Fibroblast of villous mesenchyme (primary cell): ENCODE data around the gene KCNH1. TPM values are rescaled to one million over a fixed set of nuclear protein-coding genes. Genes with fewer than 3 reads are reported as not detected.

Experiments used
- DNase-seq: peaks from one replicate; pipeline ENCODE4 v3.0.0-alpha.2; 2010; ENCODE audit warnings: low read depth
- H3K4me3 ChIP-seq: 2 replicates; pipeline ENCODE4 v1.5.1; 2011; ENCODE audit warnings: low read depth, mild to moderate bottlenecking, low read length
- total RNA-seq: library from RNA; depleted of rRNA; stranded (reverse); fragments of >200 nt; gene quantifications from 2 replicates; pipeline ENCODE4 v1.2.3, GENCODE V29; 2012
- TF ChIP-seq, protein P1 (sequence below): IDR thresholded peaks from 2 replicates; pipeline ENCODE4 v1.5.1; 2012; ENCODE audit warnings: low read depth, mild to moderate bottlenecking, low read length; ENCODE audit not compliant: insufficient read depth

The KCNH1 gene
- total RNA-seq, 1 donor: 11.2 TPM

DNA sequence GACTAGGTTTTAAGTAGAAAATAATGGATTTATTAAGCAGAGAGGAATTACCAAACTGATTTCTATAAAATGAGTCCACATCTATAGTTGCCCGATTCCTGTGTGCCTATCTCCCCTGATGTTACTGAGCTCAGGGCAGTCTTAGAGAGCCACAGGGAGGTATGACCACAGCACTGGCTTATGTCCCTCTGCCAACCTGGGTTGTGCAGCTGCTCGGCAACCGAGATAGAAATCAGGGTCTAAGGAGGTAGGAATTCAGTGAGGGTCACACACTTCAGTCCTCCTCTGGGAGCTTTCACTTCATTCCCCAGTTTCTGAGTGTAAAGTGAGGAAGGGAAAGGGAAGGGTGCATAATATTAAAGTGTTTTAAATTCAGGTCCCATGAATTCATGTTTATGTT lies 386.8 kb downstream of the KCNH1 start:
- DNase-seq: no peak
- TF ChIP-seq, protein P1, sequence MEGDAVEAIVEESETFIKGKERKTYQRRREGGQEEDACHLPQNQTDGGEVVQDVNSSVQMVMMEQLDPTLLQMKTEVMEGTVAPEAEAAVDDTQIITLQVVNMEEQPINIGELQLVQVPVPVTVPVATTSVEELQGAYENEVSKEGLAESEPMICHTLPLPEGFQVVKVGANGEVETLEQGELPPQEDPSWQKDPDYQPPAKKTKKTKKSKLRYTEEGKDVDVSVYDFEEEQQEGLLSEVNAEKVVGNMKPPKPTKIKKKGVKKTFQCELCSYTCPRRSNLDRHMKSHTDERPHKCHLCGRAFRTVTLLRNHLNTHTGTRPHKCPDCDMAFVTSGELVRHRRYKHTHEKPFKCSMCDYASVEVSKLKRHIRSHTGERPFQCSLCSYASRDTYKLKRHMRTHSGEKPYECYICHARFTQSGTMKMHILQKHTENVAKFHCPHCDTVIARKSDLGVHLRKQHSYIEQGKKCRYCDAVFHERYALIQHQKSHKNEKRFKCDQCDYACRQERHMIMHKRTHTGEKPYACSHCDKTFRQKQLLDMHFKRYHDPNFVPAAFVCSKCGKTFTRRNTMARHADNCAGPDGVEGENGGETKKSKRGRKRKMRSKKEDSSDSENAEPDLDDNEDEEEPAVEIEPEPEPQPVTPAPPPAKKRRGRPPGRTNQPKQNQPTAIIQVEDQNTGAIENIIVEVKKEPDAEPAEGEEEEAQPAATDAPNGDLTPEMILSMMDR: no peak
- H3K4me3 ChIP-seq: no peak overlapping the region

DNA sequence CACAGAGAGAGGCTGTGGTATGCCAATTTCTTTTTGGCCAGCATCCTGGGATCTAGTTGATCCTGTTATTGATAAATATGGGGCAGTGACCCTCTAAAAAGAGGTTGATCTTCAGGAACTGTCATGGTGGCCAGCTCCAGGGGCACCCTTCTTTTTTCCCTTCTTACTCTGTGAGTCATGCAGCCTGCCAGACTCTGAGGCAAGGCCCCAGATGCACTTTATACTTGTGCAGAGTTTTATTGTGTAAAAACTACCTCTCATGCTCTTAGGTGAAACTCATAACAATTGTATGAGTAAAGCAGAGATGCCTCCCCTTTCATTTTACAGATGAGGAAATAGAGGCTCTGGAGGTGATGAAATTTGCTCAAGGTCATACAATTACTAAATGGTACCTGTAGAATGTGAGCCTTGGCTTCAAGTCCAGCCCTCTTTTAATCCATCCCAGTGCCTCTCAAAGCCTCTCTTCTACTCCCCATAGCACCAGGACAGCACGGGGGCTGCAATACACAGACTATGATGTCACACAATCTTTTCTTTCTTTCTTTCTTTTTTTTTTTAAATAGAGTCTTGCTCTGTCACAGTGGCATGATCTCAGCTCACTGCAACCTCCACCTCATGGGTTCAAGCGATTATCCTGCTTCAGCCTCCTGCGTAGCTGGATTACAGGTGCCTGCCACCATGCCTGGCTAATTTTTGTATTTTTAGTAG lies 387.8 kb downstream of the KCNH1 start:
- TF ChIP-seq, protein P1: no peak

DNA sequence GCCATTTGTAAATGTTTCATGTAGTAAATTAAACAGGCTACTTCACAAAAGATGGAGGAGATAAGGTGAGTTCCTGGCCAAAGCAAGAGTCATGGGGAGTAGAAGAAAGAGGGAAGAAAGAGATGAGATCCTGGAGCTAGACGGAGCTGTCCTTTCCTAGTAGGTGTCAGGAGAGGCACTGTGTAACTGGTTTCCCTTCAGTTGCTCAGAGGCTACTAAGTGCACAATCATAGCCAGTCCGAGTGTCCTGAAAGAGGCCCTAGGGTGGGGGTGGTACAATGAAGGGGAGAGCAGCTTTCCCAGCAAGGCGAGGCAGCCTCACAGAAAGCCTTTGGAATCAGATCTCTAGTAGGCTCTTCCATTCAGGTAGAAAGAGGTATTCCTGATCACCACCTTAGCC lies 390.9 kb downstream of the KCNH1 start:
- DNase-seq: no peak
- TF ChIP-seq, protein P1: no peak
- no peak overlapping the region for H3K4me3 ChIP-seq

More for the DNA sequence above, 387.8 kb downstream of the KCNH1 start:
- DNase-seq: no peak
- H3K4me3 ChIP-seq: no peak overlapping the region

DNA sequence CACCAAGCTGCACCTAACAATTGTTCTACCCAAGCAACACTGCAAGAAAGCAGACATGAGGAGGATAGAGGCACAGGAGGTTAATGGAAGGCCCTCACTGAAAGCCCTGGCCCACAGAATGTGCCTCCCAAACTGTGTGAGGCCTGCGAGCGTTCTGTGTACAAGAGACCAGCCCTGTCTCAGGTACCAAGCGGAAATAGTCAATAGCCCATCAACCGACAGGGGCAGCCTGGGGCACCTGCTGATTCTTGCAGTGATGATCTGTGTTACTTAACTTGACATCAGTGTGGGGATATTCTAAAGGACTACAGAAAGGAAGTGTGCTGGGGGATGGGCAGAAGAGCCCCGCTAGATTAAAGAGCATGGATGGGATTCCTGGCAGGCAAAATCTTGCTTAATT lies 392.4 kb downstream of the KCNH1 start:
- TF ChIP-seq, protein P1: no peak

DNA sequence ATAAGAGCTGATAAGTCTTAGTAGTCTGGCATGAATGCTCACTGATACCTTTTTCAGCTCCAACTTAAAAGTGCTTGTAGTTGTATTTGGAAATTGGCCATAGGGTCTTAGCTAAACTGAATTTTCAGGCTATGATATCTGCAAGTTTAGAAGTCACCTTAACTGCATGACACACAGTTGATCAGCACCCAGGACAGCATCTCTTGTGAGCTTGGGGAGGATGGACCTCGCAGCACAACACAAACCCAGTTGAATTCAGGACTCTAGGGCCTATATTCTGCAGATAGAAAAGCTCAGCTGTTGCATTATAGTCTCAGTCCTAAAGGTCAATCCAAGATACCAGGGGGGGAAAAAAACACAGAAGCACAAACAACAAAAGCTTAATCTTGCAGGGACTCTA lies 394.3 kb downstream of the KCNH1 start:
- H3K4me3 ChIP-seq: no peak overlapping the region
- DNase-seq: no peak
- TF ChIP-seq, protein P1: no peak

More for the DNA sequence above, 392.4 kb downstream of the KCNH1 start:
- DNase-seq: no peak
- H3K4me3 ChIP-seq: no peak overlapping the region

DNA sequence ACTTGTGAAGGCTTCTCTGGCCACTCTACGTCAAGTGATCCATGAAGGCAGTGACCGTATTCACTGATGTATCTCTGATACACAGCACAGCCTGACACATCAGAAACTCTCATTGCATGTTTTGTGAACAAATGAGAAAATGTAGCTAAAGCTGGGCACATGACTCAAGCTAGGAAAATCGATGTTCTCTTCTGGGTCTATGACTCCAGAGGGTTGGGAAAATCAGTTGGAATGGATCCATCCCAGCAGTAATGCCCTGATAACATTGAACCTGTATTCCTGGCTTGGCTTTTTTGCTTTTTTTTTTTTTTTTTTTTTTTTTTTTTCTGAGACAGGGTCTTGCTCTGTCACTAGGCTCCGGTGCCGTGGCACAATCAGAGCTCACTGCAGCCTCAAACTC lies 395.7 kb downstream of the KCNH1 start:
- H3K4me3 ChIP-seq: no peak overlapping the region
- DNase-seq: no peak
- TF ChIP-seq, protein P1: no peak

DNA sequence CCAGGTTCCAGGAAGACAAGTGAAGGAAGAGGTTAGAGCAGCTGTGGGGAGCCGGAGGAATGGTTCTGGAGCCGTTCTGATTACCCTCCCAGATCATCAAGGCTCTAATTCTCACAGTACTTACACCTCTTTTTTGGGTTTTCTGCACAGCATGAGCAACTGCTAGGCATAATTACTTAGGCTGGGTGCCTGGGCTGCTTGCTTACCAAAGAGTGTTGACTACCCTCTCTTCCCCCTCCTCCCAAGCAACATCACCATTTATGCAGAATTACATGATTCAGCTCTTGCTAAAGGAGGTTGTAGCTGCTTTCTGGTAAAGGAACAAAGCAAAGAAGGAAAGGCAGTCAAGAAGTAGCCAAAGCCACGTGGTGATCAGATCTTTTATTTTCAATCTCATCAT lies 397.2 kb downstream of the KCNH1 start:
- TF ChIP-seq, protein P1: no peak
- DNase-seq: no peak
- H3K4me3 ChIP-seq: no peak overlapping the region
